Esophagus squamous epithelium (tissue), 4 donors: ENCODE data around the gene IRF2BP2.

Experiments
- POLR2A ChIP-seq, 4 donors: fragments of 450-650 bp; IDR thresholded peaks; one replicate each; pipeline ENCODE4 v1.6.1; 2017; ENCODE audit warnings: antibody characterized with exemption in 4 of 4, mild to moderate bottlenecking in 4 of 4, moderate library complexity in 3 of 4
- TF ChIP-seq, protein P1 (sequence below), 6 experiments: fragments of 450-650 bp in 4 of 6; fragments of 200-600 bp in 2 of 6; sonication (generic) in 2 of 6; IDR thresholded peaks; one replicate each; pipeline ENCODE4 v1.5.1; 2016 to 2019; ENCODE audit warnings: antibody characterized with exemption in 6 of 6, mild to moderate bottlenecking in 4 of 6, moderate library complexity in 4 of 6

DNA sequence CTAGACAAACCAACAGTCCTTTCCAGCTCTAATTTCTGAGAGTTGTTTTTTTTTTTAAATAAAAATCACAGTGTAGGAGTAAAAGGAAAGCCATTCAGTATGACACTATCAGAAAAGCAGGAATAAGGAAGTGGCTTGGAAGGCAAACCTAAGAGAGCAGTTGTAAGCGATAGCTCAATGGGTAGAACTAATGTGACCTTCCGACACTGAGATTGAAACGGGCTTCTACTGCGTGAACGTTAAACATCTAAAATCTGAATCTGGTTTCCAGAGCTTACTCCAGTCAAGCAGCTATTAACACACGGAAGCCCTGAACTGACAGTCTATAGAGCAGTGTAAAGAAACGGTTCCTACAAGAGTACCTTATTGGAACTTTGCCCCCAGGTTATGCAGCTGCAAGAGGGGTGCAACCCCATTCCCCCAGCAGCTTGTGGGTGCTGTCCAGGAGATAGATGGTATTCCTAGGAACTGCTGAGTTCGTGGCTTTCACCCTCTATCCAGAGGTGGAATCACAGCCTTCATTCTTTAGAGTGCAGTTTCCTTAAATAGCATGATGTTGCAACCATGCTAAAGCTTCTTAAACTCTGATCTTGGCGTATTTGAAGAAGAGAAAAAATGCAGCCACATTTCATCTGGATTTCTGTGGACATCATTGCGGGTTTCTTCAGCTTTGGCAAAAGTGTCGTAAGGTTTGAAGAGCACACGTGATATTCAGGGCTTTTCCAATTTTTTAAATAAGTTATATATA is 3.3 kb upstream of the IRF2BP2 start:
- TF ChIP-seq, protein P1, sequence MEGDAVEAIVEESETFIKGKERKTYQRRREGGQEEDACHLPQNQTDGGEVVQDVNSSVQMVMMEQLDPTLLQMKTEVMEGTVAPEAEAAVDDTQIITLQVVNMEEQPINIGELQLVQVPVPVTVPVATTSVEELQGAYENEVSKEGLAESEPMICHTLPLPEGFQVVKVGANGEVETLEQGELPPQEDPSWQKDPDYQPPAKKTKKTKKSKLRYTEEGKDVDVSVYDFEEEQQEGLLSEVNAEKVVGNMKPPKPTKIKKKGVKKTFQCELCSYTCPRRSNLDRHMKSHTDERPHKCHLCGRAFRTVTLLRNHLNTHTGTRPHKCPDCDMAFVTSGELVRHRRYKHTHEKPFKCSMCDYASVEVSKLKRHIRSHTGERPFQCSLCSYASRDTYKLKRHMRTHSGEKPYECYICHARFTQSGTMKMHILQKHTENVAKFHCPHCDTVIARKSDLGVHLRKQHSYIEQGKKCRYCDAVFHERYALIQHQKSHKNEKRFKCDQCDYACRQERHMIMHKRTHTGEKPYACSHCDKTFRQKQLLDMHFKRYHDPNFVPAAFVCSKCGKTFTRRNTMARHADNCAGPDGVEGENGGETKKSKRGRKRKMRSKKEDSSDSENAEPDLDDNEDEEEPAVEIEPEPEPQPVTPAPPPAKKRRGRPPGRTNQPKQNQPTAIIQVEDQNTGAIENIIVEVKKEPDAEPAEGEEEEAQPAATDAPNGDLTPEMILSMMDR (IDR thresholded peaks at IDR 0.05): no peak
- no peak for TF ChIP-seq POLR2A (IDR thresholded peaks at IDR 0.05)
